K562 (cell line): ENCODE results near the gene KSR2. TPM values are rescaled to one million over a fixed set of nuclear protein-coding genes. Genes with fewer than 3 reads are reported as not detected.

Source experiments
- BCOR ChIP-seq: fragments of 450-650 bp; IDR thresholded peaks from 2 replicates; pipeline ENCODE4 v1.6.1; 2016
- CREB1 ChIP-seq, 2 experiments: sonication (generic) in 1 of 2; formaldehyde crosslinking in 1 of 2; IDR thresholded peaks; 2 replicates each; pipeline versions ENCODE4 v1.6.1 to v1.8.0; 2012 to 2022; ENCODE audit warnings: inconsistent platforms in 1 of 2, mild to moderate bottlenecking in 1 of 2, missing genetic modification reagents in 1 of 2, moderate library complexity in 1 of 2
- DMBX1 ChIP-seq: fragments of 250-450 bp; sonication (Bioruptor Pico); IDR thresholded peaks from 2 replicates; pipeline ENCODE4 v1.8.0; 2022; ENCODE audit warnings: inconsistent platforms, mild to moderate bottlenecking, moderate library complexity, borderline replicate concordance
- GABPB1 ChIP-seq: sonication (generic); formaldehyde crosslinking; IDR thresholded peaks from 2 replicates; pipeline ENCODE4 v1.8.0; 2022; ENCODE audit warnings: mild to moderate bottlenecking, missing genetic modification reagents
- HMG20B ChIP-seq: fragments of 250-450 bp; sonication (Bioruptor Pico); IDR thresholded peaks from 2 replicates; pipeline ENCODE4 v1.5.0; 2021; ENCODE audit warnings: mild to moderate bottlenecking
- HNRNPK ChIP-seq: fragments of 200-400 bp; formaldehyde crosslinking; IDR thresholded peaks from one replicate; pipeline ENCODE4 v1.6.1; 2018; ENCODE audit warnings: mild to moderate bottlenecking, low read depth, low read length; ENCODE audit not compliant: poor library complexity, severe bottlenecking
- LARP7 ChIP-seq: fragments of 450-650 bp; IDR thresholded peaks from 2 replicates; pipeline ENCODE4 v1.6.1; 2016
- MAFK ChIP-seq: IDR thresholded peaks from 2 replicates; pipeline ENCODE4 v1.6.1; 2011; ENCODE audit warnings: low read length, improper control_type of control experiment
- MCM2 ChIP-seq: fragments of 450-650 bp; IDR thresholded peaks from 2 replicates; pipeline ENCODE4 v1.6.1; 2017; ENCODE audit warnings: low read depth, mild to moderate bottlenecking
- NR4A1 ChIP-seq, 2 experiments: fragments of 250-450 bp in 1 of 2; fragments of 450-650 bp in 1 of 2; sonication (Bioruptor Pico) in 1 of 2; IDR thresholded peaks; 2 replicates each; pipeline versions ENCODE4 v1.4.0 to v1.6.1; 2016 to 2020; ENCODE audit warnings: mild to moderate bottlenecking in 2 of 2, missing compliant biosample characterization in 1 of 2, missing genetic modification characterization in 1 of 2, moderate library complexity in 1 of 2
- RAD51 ChIP-seq: fragments of 450-650 bp; IDR thresholded peaks from 2 replicates; pipeline ENCODE4 v1.7.1; 2016; ENCODE audit warnings: low read depth, mild to moderate bottlenecking, borderline replicate concordance
- RFX1 ChIP-seq: fragments of 450-650 bp; IDR thresholded peaks from 2 replicates; pipeline ENCODE4 v1.6.1; 2016; ENCODE audit warnings: mild to moderate bottlenecking, moderate library complexity
- SAFB ChIP-seq: fragments of 200-400 bp; formaldehyde crosslinking; IDR thresholded peaks from 2 replicates; pipeline ENCODE4 v1.6.1; 2017; ENCODE audit warnings: low read depth, low read length, borderline replicate concordance
- SREBF1 ChIP-seq: fragments of 150-350 bp; IDR thresholded peaks from 2 replicates; pipeline ENCODE4 v1.6.1; 2014; ENCODE audit warnings: antibody characterized with exemption, low read depth, low read length, borderline replicate concordance
- TCF3 ChIP-seq: sonication (generic); formaldehyde crosslinking; IDR thresholded peaks from 2 replicates; pipeline ENCODE4 v1.4.0; 2020; ENCODE audit warnings: mild to moderate bottlenecking, missing genetic modification reagents
- ZNF239 ChIP-seq: fragments of 250-450 bp; sonication (Bioruptor Pico); IDR thresholded peaks from 2 replicates; pipeline ENCODE4 v1.4.0; 2020; ENCODE audit warnings: mild to moderate bottlenecking
- polyA plus RNA-seq, 8 experiments: library from polyadenylated mRNA; depleted of rRNA in 4 of 8; stranded (reverse) in 5 of 8; unstranded in 3 of 8; fragments of >200 nt; fragmentation: Nextera tagmentation in 2 of 8; fragmentation: Illumina TruSeq in 1 of 8; extraction: Ambion mirVana in 2 of 8; extraction: Trizol in 1 of 8; gene quantifications; 2 replicates each; pipeline versions ENCODE4 v1.2.1 to v1.2.3, GENCODE V29; 2011 to 2014; ENCODE audit warnings: inconsistent platforms in 1 of 8, missing spikeins in 1 of 8
- total RNA-seq, 7 experiments: library from RNA; depleted of rRNA in 6 of 7; stranded (reverse); fragments of >200 nt in 6 of 7; fragmentation: Illumina TruSeq in 2 of 7; extraction: Trizol in 2 of 7; gene quantifications; 2 replicates each; pipeline versions ENCODE4 v1.2.1 to v1.2.3, GENCODE V29; 2011 to 2021; ENCODE audit warnings: low replicate concordance in 1 of 7
- TF ChIP-seq, protein P1 (sequence below): fragments of 450-650 bp; formaldehyde crosslinking; conservative IDR thresholded peaks from 2 replicates; pipeline ENCODE4 v1.4.0; 2022; ENCODE audit warnings: mild to moderate bottlenecking, missing genetic modification characterization
- TF ChIP-seq, protein P2 (sequence below), 2 experiments: fragments of 250-450 bp in 1 of 2; fragments of 450-650 bp in 1 of 2; sonication (Bioruptor Pico) in 1 of 2; IDR thresholded peaks; 2 replicates each; pipeline versions ENCODE4 v1.6.1 to v1.8.0; 2016 to 2021; ENCODE audit warnings: mild to moderate bottlenecking in 2 of 2, moderate library complexity in 2 of 2, missing compliant biosample characterization in 1 of 2, missing genetic modification characterization in 1 of 2

Gene KSR2
- total and polyA plus RNA-seq, 9 of the 15 experiments (the other 6 are each of a cell fraction or from before 2014, with no cell fraction given) = not detected

DNA sequence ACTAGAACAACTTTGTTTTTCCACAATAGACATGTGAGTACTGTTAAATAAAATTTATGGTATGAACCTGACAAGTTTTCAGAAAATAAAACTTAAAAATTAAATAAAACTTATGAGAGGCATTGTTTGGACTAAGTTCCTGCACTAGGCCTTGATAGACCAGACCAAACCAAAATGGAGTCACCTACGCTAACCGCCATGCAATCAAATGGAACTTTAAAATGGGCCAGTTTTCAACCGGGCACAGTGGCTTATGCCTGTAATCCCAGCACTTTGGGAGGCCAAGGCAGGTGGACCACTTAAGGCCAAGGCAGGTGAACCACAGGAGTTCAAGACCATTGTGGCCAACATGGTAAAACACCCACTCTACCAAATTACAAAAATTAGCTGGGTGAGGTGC lies 42.6 kb upstream of the KSR2 start (continued):
- TF ChIP-seq RAD51 = no peak
- no peak for TF ChIP-seq TCF3 (CRISPR knock-in tag)
- TF ChIP-seq HMG20B = no peak
- no peak for TF ChIP-seq GABPB1 (CRISPR knock-in tag)
- no peak for TF ChIP-seq ZNF239 (CRISPR knock-in tag)
- TF ChIP-seq SREBF1 = no peak
- no peak for TF ChIP-seq LARP7
- no peak for TF ChIP-seq BCOR
- TF ChIP-seq NR4A1 (CRISPR knock-in tag; IDR thresholded peaks at IDR 0.05) = no peak
- TF ChIP-seq NR4A1 (tag; IDR thresholded peaks at IDR 0.05) = peak; percentile 91
- TF ChIP-seq SAFB = no peak
- TF ChIP-seq DMBX1 (CRISPR knock-in tag) = peak; percentile 89
- TF ChIP-seq CREB1 (IDR thresholded peaks at IDR 0.05) = no peak
- TF ChIP-seq CREB1 (CRISPR knock-in tag; IDR thresholded peaks at IDR 0.05) = no peak
- no peak for TF ChIP-seq MCM2
- TF ChIP-seq, protein P1, sequence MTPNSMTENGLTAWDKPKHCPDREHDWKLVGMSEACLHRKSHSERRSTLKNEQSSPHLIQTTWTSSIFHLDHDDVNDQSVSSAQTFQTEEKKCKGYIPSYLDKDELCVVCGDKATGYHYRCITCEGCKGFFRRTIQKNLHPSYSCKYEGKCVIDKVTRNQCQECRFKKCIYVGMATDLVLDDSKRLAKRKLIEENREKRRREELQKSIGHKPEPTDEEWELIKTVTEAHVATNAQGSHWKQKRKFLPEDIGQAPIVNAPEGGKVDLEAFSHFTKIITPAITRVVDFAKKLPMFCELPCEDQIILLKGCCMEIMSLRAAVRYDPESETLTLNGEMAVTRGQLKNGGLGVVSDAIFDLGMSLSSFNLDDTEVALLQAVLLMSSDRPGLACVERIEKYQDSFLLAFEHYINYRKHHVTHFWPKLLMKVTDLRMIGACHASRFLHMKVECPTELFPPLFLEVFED (CRISPR knock-in tag) = no peak
- TF ChIP-seq MAFK = no peak
- no peak for TF ChIP-seq HNRNPK
- TF ChIP-seq, protein P2, sequence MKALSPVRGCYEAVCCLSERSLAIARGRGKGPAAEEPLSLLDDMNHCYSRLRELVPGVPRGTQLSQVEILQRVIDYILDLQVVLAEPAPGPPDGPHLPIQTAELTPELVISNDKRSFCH (CRISPR knock-in tag; IDR thresholded peaks at IDR 0.05) = 0 out of 2 replicates have a peak, but pooled peaks have one; percentile 31
- TF ChIP-seq, protein P2 (tag; IDR thresholded peaks at IDR 0.05) = no peak
- no peak for TF ChIP-seq RFX1
